Neural progenitor cell (in vitro differentiated cells): ENCODE measurements around the gene PGM5. TPM values are rescaled to one million over a fixed set of nuclear protein-coding genes. Genes with fewer than 3 reads are reported as not detected.

Experiments
- DNase-seq: peaks from one replicate; pipeline ENCODE4 v3.0.0-alpha.2; 2016; ENCODE audit warnings: low spot score
- H2AFZ ChIP-seq: fragments of 200-600 bp; sonication (generic); replicated peaks from 2 replicates; pipeline ENCODE4 v1.6.1; 2016; ENCODE audit warnings: antibody characterized with exemption
- H3F3A ChIP-seq: fragments of 200-600 bp; sonication (generic); 2 replicates; pipeline ENCODE4 v1.6.1; 2016; ENCODE audit warnings: antibody characterized with exemption, low read depth
- H3K27ac ChIP-seq: fragments of 200-600 bp; sonication (generic); 2 replicates; pipeline ENCODE4 v1.5.1; 2016; ENCODE audit warnings: mild to moderate bottlenecking
- H3K27me3 ChIP-seq: fragments of 200-600 bp; sonication (generic); 2 replicates; pipeline ENCODE4 v1.6.1; 2016; ENCODE audit warnings: mild to moderate bottlenecking, moderate library complexity
- H3K36me3 ChIP-seq: fragments of 200-600 bp; sonication (generic); 2 replicates; pipeline ENCODE4 v1.5.1; 2016
- H3K4me1 ChIP-seq: fragments of 200-600 bp; sonication (generic); 2 replicates; pipeline ENCODE4 v1.6.1; 2016; ENCODE audit warnings: mixed run types
- H3K4me2 ChIP-seq: fragments of 200-600 bp; sonication (generic); 2 replicates; pipeline ENCODE4 v1.6.1; 2016
- H3K4me3 ChIP-seq: fragments of 200-600 bp; sonication (generic); 2 replicates; pipeline ENCODE4 v1.5.1; 2016
- H3K79me2 ChIP-seq: fragments of 200-600 bp; sonication (generic); 2 replicates; pipeline ENCODE4 v1.6.1; 2016; ENCODE audit warnings: low read depth
- H3K9ac ChIP-seq: fragments of 200-600 bp; sonication (generic); 2 replicates; pipeline ENCODE4 v1.6.1; 2016
- H3K9me3 ChIP-seq: fragments of 200-600 bp; sonication (generic); 2 replicates; pipeline ENCODE4 v1.5.1; 2016; ENCODE audit warnings: low read depth
- H4K20me1 ChIP-seq: fragments of 200-600 bp; sonication (generic); 2 replicates; pipeline ENCODE4 v1.6.1; 2016; ENCODE audit warnings: low read depth
- H3K27ac Mint-ChIP-seq: 3 replicates; pipeline ENCODE4 v1.8.0; 2021; ENCODE audit warnings: mixed read lengths
- H3K27me3 Mint-ChIP-seq: 2 replicates; pipeline ENCODE4 v1.8.0; 2022; ENCODE audit warnings: low read depth, mild to moderate bottlenecking, inconsistent platforms, moderate library complexity, mixed read lengths; ENCODE audit not compliant: insufficient read depth
- H3K36me3 Mint-ChIP-seq: 3 replicates; pipeline ENCODE4 v1.8.0; 2021; ENCODE audit warnings: mixed read lengths
- H3K4me1 Mint-ChIP-seq: 3 replicates; pipeline ENCODE4 v1.8.0; 2021; ENCODE audit warnings: mixed read lengths
- H3K4me3 Mint-ChIP-seq: 3 replicates; pipeline ENCODE4 v1.8.0; 2021; ENCODE audit warnings: mild to moderate bottlenecking, moderate library complexity, mixed read lengths
- H3K9me3 Mint-ChIP-seq: 3 replicates; pipeline ENCODE4 v1.8.0; 2020; ENCODE audit warnings: mixed read lengths
- EZH2 ChIP-seq: fragments of 200-600 bp; sonication (generic); IDR thresholded peaks from 2 replicates; pipeline ENCODE4 v1.6.1; 2017; ENCODE audit warnings: antibody characterized with exemption, mild to moderate bottlenecking, moderate library complexity
- EZH2phosphoT487 ChIP-seq: fragments of 200-600 bp; sonication (generic); IDR thresholded peaks from 2 replicates; pipeline ENCODE4 v1.6.1; 2017; ENCODE audit warnings: antibody characterized with exemption
- total RNA-seq: library from RNA; depleted of rRNA; stranded (reverse); fragments of >200 nt; gene quantifications from 2 replicates; pipeline ENCODE4 v1.2.3, GENCODE V29; 2015; ENCODE audit warnings: low replicate concordance
- TF ChIP-seq, protein P1 (sequence below): fragments of 200-600 bp; sonication (generic); IDR thresholded peaks from 2 replicates; pipeline ENCODE4 v1.5.1; 2017; ENCODE audit warnings: antibody characterized with exemption, mild to moderate bottlenecking

PGM5 gene
- total RNA-seq, 1 donor from 2014 or later, result 2.0 TPM

DNA sequence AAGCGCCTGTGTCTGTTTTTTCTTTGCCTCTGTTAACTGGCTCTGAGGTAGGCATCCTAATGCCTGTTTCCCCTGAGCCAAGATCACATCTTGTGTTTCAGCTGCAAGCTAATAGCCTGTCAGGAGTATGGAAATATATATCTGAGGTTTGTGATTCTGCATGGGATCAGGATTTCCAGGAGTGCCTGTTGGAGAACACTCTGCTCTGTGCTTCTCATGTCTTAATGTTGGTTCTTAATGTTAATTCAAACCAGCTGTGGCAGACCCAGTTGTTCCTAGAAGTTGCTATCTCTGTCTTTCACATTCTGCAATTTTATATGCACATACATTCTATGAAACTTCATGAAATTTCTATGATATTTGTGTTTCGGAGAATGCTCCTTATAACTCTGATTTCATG, 72.1 kb downstream of the PGM5 start:
- no peak for DNase-seq
- Histone ChIP-seq H3K27ac (no peak overlapping the region), H2AFZ (no peak overlapping the region), H3K4me3 (no peak overlapping the region), H3K4me2 (no peak overlapping the region), H3K4me1 (peaks cover 4% of the 10 kb centered on the region), H3K27me3 (peaks cover 88% of the 10 kb centered on the region), H3K79me2 (no peaks in the 10 kb centered on the region), H3K36me3 (no peaks in the 10 kb centered on the region), H3K9me3 (no peaks in the 10 kb centered on the region), H4K20me1 (no peaks in the 10 kb centered on the region), H3F3A (no peaks in the 10 kb centered on the region), H3K9ac (no peak overlapping the region)
- peaks cover 2% of the 10 kb centered on the region for H3K9me3 Mint-ChIP-seq
- TF ChIP-seq, protein P1, sequence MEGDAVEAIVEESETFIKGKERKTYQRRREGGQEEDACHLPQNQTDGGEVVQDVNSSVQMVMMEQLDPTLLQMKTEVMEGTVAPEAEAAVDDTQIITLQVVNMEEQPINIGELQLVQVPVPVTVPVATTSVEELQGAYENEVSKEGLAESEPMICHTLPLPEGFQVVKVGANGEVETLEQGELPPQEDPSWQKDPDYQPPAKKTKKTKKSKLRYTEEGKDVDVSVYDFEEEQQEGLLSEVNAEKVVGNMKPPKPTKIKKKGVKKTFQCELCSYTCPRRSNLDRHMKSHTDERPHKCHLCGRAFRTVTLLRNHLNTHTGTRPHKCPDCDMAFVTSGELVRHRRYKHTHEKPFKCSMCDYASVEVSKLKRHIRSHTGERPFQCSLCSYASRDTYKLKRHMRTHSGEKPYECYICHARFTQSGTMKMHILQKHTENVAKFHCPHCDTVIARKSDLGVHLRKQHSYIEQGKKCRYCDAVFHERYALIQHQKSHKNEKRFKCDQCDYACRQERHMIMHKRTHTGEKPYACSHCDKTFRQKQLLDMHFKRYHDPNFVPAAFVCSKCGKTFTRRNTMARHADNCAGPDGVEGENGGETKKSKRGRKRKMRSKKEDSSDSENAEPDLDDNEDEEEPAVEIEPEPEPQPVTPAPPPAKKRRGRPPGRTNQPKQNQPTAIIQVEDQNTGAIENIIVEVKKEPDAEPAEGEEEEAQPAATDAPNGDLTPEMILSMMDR, result no peak
- peaks cover 40% of the 10 kb centered on the region for H3K4me1 Mint-ChIP-seq
- no peaks in the 10 kb centered on the region for H3K36me3 Mint-ChIP-seq
- H3K27me3 Mint-ChIP-seq, result peaks cover 2% of the 10 kb centered on the region
- H3K27ac Mint-ChIP-seq, result no peak overlapping the region
- no peak overlapping the region for H3K4me3 Mint-ChIP-seq

DNA sequence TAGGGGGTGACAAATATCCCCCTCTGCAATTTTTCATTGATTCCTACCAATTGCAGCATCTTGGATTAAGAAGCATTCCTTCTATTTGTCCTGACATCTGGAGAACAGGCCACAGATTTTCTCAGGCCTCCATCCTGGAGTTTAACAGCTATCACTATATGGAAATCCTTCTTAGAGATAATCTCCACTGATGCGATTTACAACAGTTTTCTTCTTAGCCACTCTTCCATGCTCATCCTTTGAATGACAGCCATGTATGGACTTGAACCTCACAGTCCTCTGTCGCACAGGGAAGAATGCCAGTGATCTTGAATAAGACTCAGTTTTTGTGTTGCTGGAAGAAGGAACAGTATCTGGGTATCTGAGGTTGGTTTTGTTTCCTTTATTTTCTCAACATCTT, 73.2 kb downstream of the PGM5 start:
- Histone ChIP-seq H3K9me3 (no peaks in the 10 kb centered on the region), H3K9ac (no peak overlapping the region), H3K27ac (no peak overlapping the region), H3K4me3 (no peak overlapping the region), H3K36me3 (no peaks in the 10 kb centered on the region), H4K20me1 (no peaks in the 10 kb centered on the region), H3K27me3 (peaks cover 82% of the 10 kb centered on the region), H2AFZ (no peak overlapping the region), H3K4me2 (no peak overlapping the region), H3K79me2 (no peaks in the 10 kb centered on the region), H3F3A (no peaks in the 10 kb centered on the region), H3K4me1 (peaks cover 4% of the 10 kb centered on the region)
- Mint-ChIP-seq H3K9me3 (no peaks in the 10 kb centered on the region), H3K4me3 (no peak overlapping the region), H3K36me3 (no peaks in the 10 kb centered on the region), H3K27ac (no peak overlapping the region), H3K4me1 (peaks cover 42% of the 10 kb centered on the region), H3K27me3 (peaks cover 2% of the 10 kb centered on the region)
- DNase-seq, result no peak
- TF ChIP-seq EZH2, result no peak
- TF ChIP-seq, protein P1, result no peak
- no peak for TF ChIP-seq EZH2phosphoT487

DNA sequence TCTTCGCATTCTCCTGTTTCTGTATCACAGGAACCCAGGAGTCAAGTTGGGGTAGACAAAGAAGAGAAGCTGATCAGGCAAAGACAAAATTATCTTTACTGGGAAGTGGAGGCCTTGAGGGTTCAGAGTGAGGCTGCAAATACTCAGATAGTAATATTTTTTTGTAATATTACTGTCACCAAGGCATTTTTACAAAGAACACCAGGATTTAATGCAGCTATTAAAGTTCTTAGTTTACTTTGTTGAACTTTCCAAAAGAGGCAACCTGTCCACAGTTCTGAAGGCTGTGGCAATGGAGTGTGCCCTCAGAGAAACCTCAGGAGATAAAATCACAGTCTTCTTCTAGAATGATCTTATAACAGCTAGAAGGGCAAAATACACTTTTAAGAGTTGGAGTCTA, 74.9 kb downstream of the PGM5 start:
- DNase-seq, result no peak
- TF ChIP-seq, protein P1, result no peak
- TF ChIP-seq EZH2 (no peak), EZH2phosphoT487 (no peak)
- Histone ChIP-seq H3K4me2 (no peak overlapping the region), H4K20me1 (no peaks in the 10 kb centered on the region), H3K9ac (no peak overlapping the region), H3K27ac (no peak overlapping the region), H3K79me2 (no peaks in the 10 kb centered on the region), H3K36me3 (no peaks in the 10 kb centered on the region), H3K4me3 (no peak overlapping the region), H2AFZ (no peak overlapping the region), H3K9me3 (no peaks in the 10 kb centered on the region), H3K4me1 (peaks cover 4% of the 10 kb centered on the region), H3F3A (no peaks in the 10 kb centered on the region), H3K27me3 (peaks cover 93% of the 10 kb centered on the region)
- H3K4me3 Mint-ChIP-seq, result no peak overlapping the region
- no peaks in the 10 kb centered on the region for H3K9me3 Mint-ChIP-seq
- H3K27me3 Mint-ChIP-seq, result peaks cover 4% of the 10 kb centered on the region
- H3K36me3 Mint-ChIP-seq, result no peaks in the 10 kb centered on the region
- H3K27ac Mint-ChIP-seq, result no peak overlapping the region
- peaks cover 37% of the 10 kb centered on the region for H3K4me1 Mint-ChIP-seq
